NB4 (cell line): ENCODE results near the gene CADPS.

Experiments
- CTCF ChIP-seq: IDR thresholded peaks from one replicate; pipeline ENCODE4 v1.5.1; 2012; ENCODE audit warnings: low read depth, low read length
- MYC ChIP-seq: IDR thresholded peaks from 2 replicates; pipeline ENCODE4 v1.6.1; 2011; ENCODE audit warnings: low read depth, low read length

- TF ChIP-seq CTCF: no peak
- TF ChIP-seq MYC: no peak
Measured at GRCh38 chr3:62815981-62816380, 59.2 kb downstream of the CADPS start.
